WTC11 (cell line): ENCODE measurements around the gene MRC2. TPM values are rescaled to one million over a fixed set of nuclear protein-coding genes. Genes with fewer than 3 reads are reported as not detected.

Experiments used
- ATAC-seq: fragments of 200-7000 bp; cut with Tn5 transposase; 2 replicates; pipeline ENCODE4 v1.10.0; 2021; ENCODE audit warnings: mild to moderate bottlenecking, moderate library complexity
- CTCF ChIA-PET: fragments of 300-600 bp; sonication (Branson Sonifier 250); formaldehyde crosslinking; loops from one replicate; lab custom pipeline; 2021; ENCODE audit warnings: antibody characterized with exemption; lab: Charles Lee
- POLR2A ChIA-PET: fragments of 350-600 bp; sonication (Branson Sonifier 250); formaldehyde crosslinking; loops from one replicate; lab custom pipeline; 2021; ENCODE audit warnings: antibody characterized with exemption; lab: Charles Lee
- DNase-seq: peaks from one replicate; pipeline ENCODE4 v3.0.0; 2021; ENCODE audit warnings: low spot score
- H3K27ac Mint-ChIP-seq: 2 replicates; pipeline ENCODE4 v1.8.0; 2021; ENCODE audit warnings: mixed read lengths
- H3K27me3 Mint-ChIP-seq: 2 replicates; pipeline ENCODE4 v1.8.0; 2021; ENCODE audit warnings: low read depth, mild to moderate bottlenecking, moderate library complexity, mixed read lengths
- H3K36me3 Mint-ChIP-seq: 2 replicates; pipeline ENCODE4 v1.8.0; 2021; ENCODE audit warnings: mixed read lengths
- H3K4me1 Mint-ChIP-seq: 2 replicates; pipeline ENCODE4 v1.8.0; 2022; ENCODE audit warnings: mixed read lengths
- H3K4me3 Mint-ChIP-seq: 2 replicates; pipeline ENCODE4 v1.8.0; 2021; ENCODE audit warnings: mild to moderate bottlenecking, moderate library complexity, mixed read lengths
- H3K9me3 Mint-ChIP-seq: 2 replicates; pipeline ENCODE4 v1.8.0; 2021; ENCODE audit warnings: mixed read lengths
- ELF4 ChIP-seq: sonication (generic); formaldehyde crosslinking; IDR thresholded peaks from 2 replicates; pipeline ENCODE4 v1.8.1; 2022; ENCODE audit warnings: low read depth, mild to moderate bottlenecking, moderate library complexity, missing genetic modification reagents
- EMX1 ChIP-seq: fragments of 250-450 bp; sonication (Bioruptor Pico); IDR thresholded peaks from 2 replicates; pipeline ENCODE4 v1.8.0; 2021; ENCODE audit warnings: mild to moderate bottlenecking
- ESRRA ChIP-seq: sonication (generic); formaldehyde crosslinking; IDR thresholded peaks from 2 replicates; pipeline ENCODE4 v1.8.1; 2022; ENCODE audit warnings: mild to moderate bottlenecking, missing genetic modification reagents, borderline replicate concordance
- FOXJ3 ChIP-seq: sonication (generic); formaldehyde crosslinking; IDR thresholded peaks from 2 replicates; pipeline ENCODE4 v1.9.0; 2021; ENCODE audit warnings: missing genetic modification reagents, mild to moderate bottlenecking, borderline replicate concordance
- GRHL2 ChIP-seq: fragments of 250-450 bp; sonication (Bioruptor Pico); IDR thresholded peaks from 2 replicates; pipeline ENCODE4 v1.8.0; 2022; ENCODE audit warnings: mild to moderate bottlenecking, moderate library complexity; ENCODE audit not compliant: insufficient replicate concordance, severe bottlenecking
- GTF2I ChIP-seq: fragments of 250-450 bp; sonication (Bioruptor Pico); conservative IDR thresholded peaks from 2 replicates; pipeline ENCODE4 v1.4.0; 2021; ENCODE audit warnings: mild to moderate bottlenecking
- IRF2 ChIP-seq: sonication (generic); formaldehyde crosslinking; IDR thresholded peaks from 2 replicates; pipeline ENCODE4 v1.8.0; 2022; ENCODE audit warnings: low read depth, missing genetic modification reagents, borderline replicate concordance
- JUN ChIP-seq: sonication (generic); formaldehyde crosslinking; IDR thresholded peaks from 2 replicates; pipeline ENCODE4 v1.8.0; 2023; ENCODE audit warnings: mild to moderate bottlenecking, missing genetic modification reagents
- NFE2L1 ChIP-seq: sonication (generic); formaldehyde crosslinking; IDR thresholded peaks from 2 replicates; pipeline ENCODE4 v1.8.1; 2023; ENCODE audit warnings: missing genetic modification reagents
- NFYB ChIP-seq: sonication (generic); formaldehyde crosslinking; conservative IDR thresholded peaks from 2 replicates; pipeline ENCODE4 v1.8.0; 2022; ENCODE audit warnings: low read depth, missing genetic modification reagents
- OVOL2 ChIP-seq: fragments of 250-450 bp; sonication (Bioruptor Pico); IDR thresholded peaks from 2 replicates; pipeline ENCODE4 v1.9.0; 2021; ENCODE audit warnings: mild to moderate bottlenecking, borderline replicate concordance
- RELA ChIP-seq: sonication (generic); formaldehyde crosslinking; IDR thresholded peaks from 2 replicates; pipeline ENCODE4 v1.8.1; 2022; ENCODE audit warnings: missing genetic modification reagents, mild to moderate bottlenecking, borderline replicate concordance
- TEAD4 ChIP-seq: sonication (generic); formaldehyde crosslinking; IDR thresholded peaks from 2 replicates; pipeline ENCODE4 v1.8.0; 2022; ENCODE audit warnings: mild to moderate bottlenecking, missing genetic modification reagents
- ZNF121 ChIP-seq: sonication (generic); formaldehyde crosslinking; IDR thresholded peaks from 2 replicates; pipeline ENCODE4 v1.8.0; 2023; ENCODE audit warnings: missing genetic modification reagents
- ZNF138 ChIP-seq: sonication (generic); formaldehyde crosslinking; conservative IDR thresholded peaks from 2 replicates; pipeline ENCODE4 v1.8.1; 2022; ENCODE audit warnings: mild to moderate bottlenecking, moderate library complexity, missing genetic modification reagents
- ZNF232 ChIP-seq: sonication (generic); formaldehyde crosslinking; IDR thresholded peaks from 2 replicates; pipeline ENCODE4 v1.8.0; 2022; ENCODE audit warnings: mild to moderate bottlenecking, missing genetic modification reagents
- total RNA-seq: library from RNA; stranded (reverse); gene quantifications from 3 replicates; pipeline ENCODE4 v1.2.3, GENCODE V29; 2021
- TF ChIP-seq, protein P1 (sequence below): fragments of 250-450 bp; sonication (Bioruptor Pico); IDR thresholded peaks from 2 replicates; pipeline ENCODE4 v2.1.2; 2022; ENCODE audit warnings: mild to moderate bottlenecking, moderate library complexity
- TF ChIP-seq, protein P2 (sequence below): sonication (generic); formaldehyde crosslinking; IDR thresholded peaks from 2 replicates; pipeline ENCODE4 v1.8.0; 2023; ENCODE audit warnings: missing genetic modification reagents
- TF ChIP-seq, protein P3 (sequence below): sonication (generic); formaldehyde crosslinking; IDR thresholded peaks from 2 replicates; pipeline ENCODE4 v1.8.1; 2022; ENCODE audit warnings: low read depth, missing genetic modification reagents, borderline replicate concordance
- TF ChIP-seq, protein P4 (sequence below): fragments of 250-450 bp; sonication (Bioruptor Pico); IDR thresholded peaks from 2 replicates; pipeline ENCODE4 v1.9.0; 2021; ENCODE audit warnings: mild to moderate bottlenecking
- TF ChIP-seq, protein P5 (sequence below): sonication (generic); formaldehyde crosslinking; IDR thresholded peaks from 2 replicates; pipeline ENCODE4 v1.8.1; 2023; ENCODE audit warnings: mild to moderate bottlenecking, missing genetic modification reagents, moderate library complexity
- TF ChIP-seq, protein P6 (sequence below): sonication (generic); formaldehyde crosslinking; conservative IDR thresholded peaks from 2 replicates; pipeline ENCODE4 v1.8.1; 2022; ENCODE audit warnings: mild to moderate bottlenecking, missing genetic modification reagents
- TF ChIP-seq, protein P7 (sequence below): sonication (generic); formaldehyde crosslinking; IDR thresholded peaks from 2 replicates; pipeline ENCODE4 v1.8.1; 2023; ENCODE audit warnings: mild to moderate bottlenecking, missing genetic modification reagents
- TF ChIP-seq, protein P8 (sequence below): sonication (generic); formaldehyde crosslinking; IDR thresholded peaks from 2 replicates; pipeline ENCODE4 v1.8.1; 2022; ENCODE audit warnings: missing genetic modification reagents, borderline replicate concordance

Gene MRC2
- total RNA-seq, 1 experiment from 2014 or later, result 35.3 TPM

DNA sequence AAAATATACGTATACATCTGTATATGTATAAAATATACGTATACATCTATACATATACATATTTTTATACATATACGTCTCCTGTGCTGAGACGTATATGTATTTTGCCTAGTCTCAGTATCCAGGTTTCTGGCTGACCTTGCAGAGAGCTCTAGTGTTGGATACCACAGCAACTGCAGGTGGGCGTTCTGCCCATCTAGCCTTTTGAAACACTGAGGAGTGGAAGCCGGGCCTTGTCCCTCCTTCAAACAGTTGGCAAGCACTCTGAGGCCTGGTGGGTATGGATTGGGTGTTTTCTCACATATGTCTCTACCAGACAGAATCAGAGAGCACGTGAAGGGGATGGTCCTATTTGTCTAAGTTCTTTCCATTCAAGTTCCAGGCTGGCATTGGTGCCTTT is 39.4 kb upstream of the MRC2 start:
- peaks cover 20% of the 10 kb centered on the region for H3K36me3 Mint-ChIP-seq
- CTCF ChIA-PET, result no interaction called here

DNA sequence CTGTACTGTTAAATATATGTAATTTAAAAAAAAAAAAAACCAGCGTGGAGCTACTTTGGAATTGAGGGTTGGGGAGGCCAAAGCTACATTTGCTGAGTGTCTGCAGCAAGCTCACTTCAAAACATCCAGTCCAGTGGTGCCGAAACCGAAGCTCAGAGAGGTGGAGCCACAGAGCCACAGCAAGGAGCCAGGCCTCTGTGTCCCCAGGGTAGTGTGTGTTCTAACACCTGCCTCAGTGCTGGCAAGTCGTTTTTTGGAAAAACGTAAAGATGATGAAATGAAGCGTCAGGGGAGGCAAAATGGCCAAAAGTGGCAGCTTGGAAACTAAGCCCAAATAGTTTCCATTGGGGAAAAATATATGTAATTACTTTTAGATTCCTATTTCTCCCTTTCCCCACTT is 36.1 kb upstream of the MRC2 start:
- POLR2A ChIA-PET, result no interaction called here
- CTCF ChIA-PET, result no interaction called here
- ATAC-seq (no peak), DNase-seq (no peak)
- H3K9me3 Mint-ChIP-seq, result peaks cover 3% of the 10 kb centered on the region
- H3K36me3 Mint-ChIP-seq, result peaks cover 27% of the 10 kb centered on the region
- H3K27me3 Mint-ChIP-seq, result no peaks in the 10 kb centered on the region
- no peak overlapping the region for H3K4me3 Mint-ChIP-seq
- no peak overlapping the region for H3K27ac Mint-ChIP-seq
- no peaks in the 10 kb centered on the region for H3K4me1 Mint-ChIP-seq
- TF ChIP-seq ELF4 (CRISPR knock-in tag), result no peak
- TF ChIP-seq OVOL2 (CRISPR knock-in tag), result no peak
- TF ChIP-seq, protein P1, sequence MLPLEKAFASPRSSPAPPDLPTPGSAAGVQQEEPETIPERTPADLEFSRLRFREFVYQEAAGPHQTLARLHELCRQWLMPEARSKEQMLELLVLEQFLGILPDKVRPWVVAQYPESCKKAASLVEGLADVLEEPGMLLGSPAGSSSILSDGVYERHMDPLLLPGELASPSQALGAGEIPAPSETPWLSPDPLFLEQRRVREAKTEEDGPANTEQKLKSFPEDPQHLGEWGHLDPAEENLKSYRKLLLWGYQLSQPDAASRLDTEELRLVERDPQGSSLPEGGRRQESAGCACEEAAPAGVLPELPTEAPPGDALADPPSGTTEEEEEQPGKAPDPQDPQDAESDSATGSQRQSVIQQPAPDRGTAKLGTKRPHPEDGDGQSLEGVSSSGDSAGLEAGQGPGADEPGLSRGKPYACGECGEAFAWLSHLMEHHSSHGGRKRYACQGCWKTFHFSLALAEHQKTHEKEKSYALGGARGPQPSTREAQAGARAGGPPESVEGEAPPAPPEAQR (CRISPR knock-in tag), result no peak
- TF ChIP-seq, protein P2, sequence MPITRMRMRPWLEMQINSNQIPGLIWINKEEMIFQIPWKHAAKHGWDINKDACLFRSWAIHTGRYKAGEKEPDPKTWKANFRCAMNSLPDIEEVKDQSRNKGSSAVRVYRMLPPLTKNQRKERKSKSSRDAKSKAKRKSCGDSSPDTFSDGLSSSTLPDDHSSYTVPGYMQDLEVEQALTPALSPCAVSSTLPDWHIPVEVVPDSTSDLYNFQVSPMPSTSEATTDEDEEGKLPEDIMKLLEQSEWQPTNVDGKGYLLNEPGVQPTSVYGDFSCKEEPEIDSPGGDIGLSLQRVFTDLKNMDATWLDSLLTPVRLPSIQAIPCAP (CRISPR knock-in tag), result no peak
- TF ChIP-seq, protein P3, sequence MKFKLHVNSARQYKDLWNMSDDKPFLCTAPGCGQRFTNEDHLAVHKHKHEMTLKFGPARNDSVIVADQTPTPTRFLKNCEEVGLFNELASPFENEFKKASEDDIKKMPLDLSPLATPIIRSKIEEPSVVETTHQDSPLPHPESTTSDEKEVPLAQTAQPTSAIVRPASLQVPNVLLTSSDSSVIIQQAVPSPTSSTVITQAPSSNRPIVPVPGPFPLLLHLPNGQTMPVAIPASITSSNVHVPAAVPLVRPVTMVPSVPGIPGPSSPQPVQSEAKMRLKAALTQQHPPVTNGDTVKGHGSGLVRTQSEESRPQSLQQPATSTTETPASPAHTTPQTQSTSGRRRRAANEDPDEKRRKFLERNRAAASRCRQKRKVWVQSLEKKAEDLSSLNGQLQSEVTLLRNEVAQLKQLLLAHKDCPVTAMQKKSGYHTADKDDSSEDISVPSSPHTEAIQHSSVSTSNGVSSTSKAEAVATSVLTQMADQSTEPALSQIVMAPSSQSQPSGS (CRISPR knock-in tag), result no peak
- TF ChIP-seq RELA (CRISPR knock-in tag), result no peak
- no peak for TF ChIP-seq NFYB
- no peak for TF ChIP-seq ZNF232 (CRISPR knock-in tag)
- no peak for TF ChIP-seq FOXJ3 (CRISPR knock-in tag)

More for the DNA sequence above, 39.4 kb upstream of the MRC2 start:
- TF ChIP-seq ZNF121 (CRISPR knock-in tag), result no peak
- TF ChIP-seq, protein P4, sequence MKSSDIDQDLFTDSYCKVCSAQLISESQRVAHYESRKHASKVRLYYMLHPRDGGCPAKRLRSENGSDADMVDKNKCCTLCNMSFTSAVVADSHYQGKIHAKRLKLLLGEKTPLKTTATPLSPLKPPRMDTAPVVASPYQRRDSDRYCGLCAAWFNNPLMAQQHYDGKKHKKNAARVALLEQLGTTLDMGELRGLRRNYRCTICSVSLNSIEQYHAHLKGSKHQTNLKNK (CRISPR knock-in tag), result no peak
- TF ChIP-seq, protein P5, sequence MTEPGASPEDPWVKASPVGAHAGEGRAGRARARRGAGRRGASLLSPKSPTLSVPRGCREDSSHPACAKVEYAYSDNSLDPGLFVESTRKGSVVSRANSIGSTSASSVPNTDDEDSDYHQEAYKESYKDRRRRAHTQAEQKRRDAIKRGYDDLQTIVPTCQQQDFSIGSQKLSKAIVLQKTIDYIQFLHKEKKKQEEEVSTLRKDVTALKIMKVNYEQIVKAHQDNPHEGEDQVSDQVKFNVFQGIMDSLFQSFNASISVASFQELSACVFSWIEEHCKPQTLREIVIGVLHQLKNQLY (CRISPR knock-in tag), result no peak
- TF ChIP-seq NFE2L1, result no peak
- TF ChIP-seq, protein P1 (CRISPR knock-in tag), result no peak
- no peak for TF ChIP-seq ELF4 (CRISPR knock-in tag)
- TF ChIP-seq IRF2 (CRISPR knock-in tag), result no peak
- no peak for TF ChIP-seq TEAD4
- no peak for TF ChIP-seq GTF2I (CRISPR knock-in tag)
- TF ChIP-seq ESRRA (CRISPR knock-in tag), result no peak
- no peak for TF ChIP-seq JUN (CRISPR knock-in tag)
- TF ChIP-seq, protein P6, sequence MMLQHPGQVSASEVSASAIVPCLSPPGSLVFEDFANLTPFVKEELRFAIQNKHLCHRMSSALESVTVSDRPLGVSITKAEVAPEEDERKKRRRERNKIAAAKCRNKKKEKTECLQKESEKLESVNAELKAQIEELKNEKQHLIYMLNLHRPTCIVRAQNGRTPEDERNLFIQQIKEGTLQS, result no peak
- TF ChIP-seq, protein P7, sequence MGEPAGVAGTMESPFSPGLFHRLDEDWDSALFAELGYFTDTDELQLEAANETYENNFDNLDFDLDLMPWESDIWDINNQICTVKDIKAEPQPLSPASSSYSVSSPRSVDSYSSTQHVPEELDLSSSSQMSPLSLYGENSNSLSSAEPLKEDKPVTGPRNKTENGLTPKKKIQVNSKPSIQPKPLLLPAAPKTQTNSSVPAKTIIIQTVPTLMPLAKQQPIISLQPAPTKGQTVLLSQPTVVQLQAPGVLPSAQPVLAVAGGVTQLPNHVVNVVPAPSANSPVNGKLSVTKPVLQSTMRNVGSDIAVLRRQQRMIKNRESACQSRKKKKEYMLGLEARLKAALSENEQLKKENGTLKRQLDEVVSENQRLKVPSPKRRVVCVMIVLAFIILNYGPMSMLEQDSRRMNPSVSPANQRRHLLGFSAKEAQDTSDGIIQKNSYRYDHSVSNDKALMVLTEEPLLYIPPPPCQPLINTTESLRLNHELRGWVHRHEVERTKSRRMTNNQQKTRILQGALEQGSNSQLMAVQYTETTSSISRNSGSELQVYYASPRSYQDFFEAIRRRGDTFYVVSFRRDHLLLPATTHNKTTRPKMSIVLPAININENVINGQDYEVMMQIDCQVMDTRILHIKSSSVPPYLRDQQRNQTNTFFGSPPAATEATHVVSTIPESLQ (CRISPR knock-in tag), result no peak
- TF ChIP-seq EMX1 (CRISPR knock-in tag), result no peak
- no peak for TF ChIP-seq ZNF138 (CRISPR knock-in tag)
- TF ChIP-seq, protein P8, sequence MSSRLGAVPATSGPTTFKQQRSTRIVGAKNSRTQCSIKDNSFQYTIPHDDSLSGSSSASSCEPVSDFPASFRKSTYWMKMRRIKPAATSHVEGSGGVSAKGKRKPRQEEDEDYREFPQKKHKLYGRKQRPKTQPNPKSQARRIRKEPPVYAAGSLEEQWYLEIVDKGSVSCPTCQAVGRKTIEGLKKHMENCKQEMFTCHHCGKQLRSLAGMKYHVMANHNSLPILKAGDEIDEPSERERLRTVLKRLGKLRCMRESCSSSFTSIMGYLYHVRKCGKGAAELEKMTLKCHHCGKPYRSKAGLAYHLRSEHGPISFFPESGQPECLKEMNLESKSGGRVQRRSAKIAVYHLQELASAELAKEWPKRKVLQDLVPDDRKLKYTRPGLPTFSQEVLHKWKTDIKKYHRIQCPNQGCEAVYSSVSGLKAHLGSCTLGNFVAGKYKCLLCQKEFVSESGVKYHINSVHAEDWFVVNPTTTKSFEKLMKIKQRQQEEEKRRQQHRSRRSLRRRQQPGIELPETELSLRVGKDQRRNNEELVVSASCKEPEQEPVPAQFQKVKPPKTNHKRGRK (CRISPR knock-in tag), result no peak
- TF ChIP-seq, protein P3 (CRISPR knock-in tag), result no peak
- TF ChIP-seq ZNF232 (CRISPR knock-in tag), result no peak
- TF ChIP-seq GRHL2 (CRISPR knock-in tag), result no peak
- TF ChIP-seq, all 79 proteins: peak for 0
- no peak overlapping the region for H3K4me3 Mint-ChIP-seq
- H3K9me3 Mint-ChIP-seq, result no peaks in the 10 kb centered on the region
- DNase-seq (no peak), ATAC-seq (no peak)
- H3K4me1 Mint-ChIP-seq, result no peaks in the 10 kb centered on the region
- no peak overlapping the region for H3K27ac Mint-ChIP-seq
- H3K27me3 Mint-ChIP-seq, result no peaks in the 10 kb centered on the region
- POLR2A ChIA-PET, result no interaction called here
